Spleen (tissue), 7 donors: ENCODE measurements around the gene SLC7A14.

Experiments
- CTCF ChIP-seq, 11 experiments: fragments of 200-600 bp in 7 of 11; fragments of 450-650 bp in 4 of 11; sonication (generic) in 4 of 11; IDR thresholded peaks in 8 of 11; conservative IDR thresholded peaks in 3 of 11; 1 replicate in 7 of 11; 2 replicates in 4 of 11; pipeline versions ENCODE4 v1.4.0 to v1.8.0; 2016 to 2021; ENCODE audit warnings: antibody characterized with exemption in 11 of 11, inconsistent platforms in 4 of 11, mild to moderate bottlenecking in 1 of 11
- POLR2A ChIP-seq, 3 donors: fragments of 450-650 bp; IDR thresholded peaks; one replicate each; pipeline ENCODE4 v1.5.1; 2017; ENCODE audit warnings: antibody characterized with exemption in 3 of 3, mild to moderate bottlenecking in 1 of 3
- POLR2AphosphoS5 ChIP-seq, 3 donors: sonication (generic); formaldehyde crosslinking; IDR thresholded peaks; one replicate each; pipeline ENCODE4 v1.5.1; 2017; ENCODE audit warnings: antibody characterized with exemption in 3 of 3
- donor health status: DM: no; HTN: no; CAD: no; lungs with moderate emphysema.
- donor health status: DM: no; HTN: no; CAD: no.
- donor health status: DM: no; HTN: no; CAD: no.

- TF ChIP-seq CTCF (IDR thresholded peaks at IDR 0.05 in 8 of 11, conservative IDR thresholded peaks at IDR 0.05 in 3 of 11) (no peak), POLR2A (IDR thresholded peaks at IDR 0.05) (no peak), POLR2AphosphoS5 (IDR thresholded peaks at IDR 0.05) (no peak)
Observed at GRCh38 chr3:170437176-170437575, 148.7 kb downstream of the SLC7A14 start.
